ENCODE measurements around the gene CNNM4.
"Not testable (repeated sequence)": the region's sequence is repeated elsewhere in the genome, so short reads cannot be mapped to it uniquely, and the experiment has no call there.

Gene CNNM4

GRCh38 chr2:96792772-96793749 is 32.4 kb downstream of the CNNM4 start:
- no peak for DNase-seq (ENCODE audit: low read depth)

- DNase-seq (ENCODE audit: low read depth): no peak
Observed at GRCh38 chr2:96795076-96795475, 34.4 kb downstream of the CNNM4 start.

DNA sequence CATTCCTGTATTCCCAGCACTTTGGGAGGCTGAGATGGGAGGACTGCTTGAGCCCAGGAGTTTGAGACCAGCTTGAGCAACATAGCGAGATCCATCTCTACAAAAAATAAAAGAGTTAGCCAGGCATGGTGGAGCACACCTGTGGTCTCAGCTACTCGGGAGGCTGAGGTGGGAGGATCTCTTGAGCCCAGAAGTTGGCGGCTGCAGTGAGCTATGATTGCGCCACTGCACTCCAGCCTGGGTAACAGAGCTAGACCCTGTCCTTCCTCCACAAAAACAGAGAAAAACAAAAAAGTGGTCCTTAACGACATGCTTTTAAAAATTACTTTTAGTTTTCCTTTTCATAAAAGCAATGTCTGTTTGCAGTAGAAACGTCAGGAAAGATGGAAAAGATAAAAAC is 35.8 kb downstream of the CNNM4 start:
- not testable (repeated sequence) for DNase-seq (ENCODE audit: low read depth)

- no peak for DNase-seq (ENCODE audit: low read depth)
Observed at GRCh38 chr2:96797066-96797625, 36.4 kb downstream of the CNNM4 start.

DNA sequence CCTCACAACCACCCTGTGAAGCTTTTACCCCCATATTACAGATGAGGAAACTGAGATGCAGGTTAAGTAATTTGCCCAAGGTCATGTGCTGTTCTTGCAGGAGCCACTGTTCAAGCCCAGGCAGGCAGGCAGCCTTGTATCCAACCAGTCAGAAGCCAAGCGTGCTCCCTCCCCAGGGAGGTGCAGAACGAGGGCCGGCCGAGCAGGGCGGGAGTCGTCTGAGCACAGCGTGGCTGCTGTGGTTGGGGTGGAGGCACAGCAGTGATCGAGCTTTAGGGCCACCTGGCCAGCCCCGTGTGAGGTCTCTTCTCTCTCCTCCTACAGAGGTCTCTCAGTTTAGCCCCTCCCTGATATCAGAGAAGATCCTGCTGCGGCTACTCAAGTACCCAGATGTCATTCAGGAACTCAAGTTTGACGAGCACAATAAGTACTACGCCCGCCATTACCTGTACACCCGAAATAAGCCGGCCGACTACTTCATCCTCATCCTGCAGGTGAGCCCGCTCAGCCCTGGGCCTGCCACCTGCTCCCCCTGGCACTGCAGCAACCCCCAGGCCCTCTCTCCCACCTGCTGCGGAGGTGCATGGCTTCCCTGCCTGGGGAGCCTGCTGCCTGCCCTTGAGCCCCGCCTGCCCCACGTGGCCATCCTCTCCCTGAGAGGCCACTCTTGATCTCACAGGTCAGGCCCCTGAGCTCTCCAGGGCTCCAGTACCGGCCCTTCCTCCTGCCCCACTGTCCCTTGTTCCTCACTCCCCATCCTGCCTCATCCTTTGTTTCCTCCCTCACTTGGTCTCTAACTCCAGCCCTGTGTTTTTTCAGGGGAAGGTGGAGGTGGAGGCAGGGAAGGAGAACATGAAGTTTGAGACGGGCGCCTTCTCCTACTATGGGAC is 38.3 kb downstream of the CNNM4 start:
- DNase-seq (ENCODE audit: low read depth): no peak

DNA sequence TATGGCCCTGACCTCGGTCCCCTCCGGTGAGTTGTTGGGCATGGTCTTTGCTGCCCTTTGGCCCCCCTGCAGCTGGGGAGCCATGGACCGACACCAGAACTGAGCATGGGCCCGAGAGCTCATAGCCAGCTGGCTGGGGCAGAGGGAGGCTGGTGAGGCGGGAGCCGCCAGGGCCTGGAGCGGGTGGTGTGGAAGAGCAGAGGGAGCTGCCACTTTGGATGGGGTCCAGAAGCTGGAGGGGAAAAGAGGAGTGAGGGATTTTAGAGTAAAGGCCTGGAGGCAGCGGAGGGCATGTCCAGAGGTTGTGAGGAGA is 38.9 kb downstream of the CNNM4 start:
- DNase-seq (ENCODE audit: low read depth): no peak

GRCh38 chr2:96800061-96801004 is 39.6 kb downstream of the CNNM4 start:
- DNase-seq (ENCODE audit: low read depth): no peak

- DNase-seq (ENCODE audit: low read depth): peak; percentile 57
Observed at GRCh38 chr2:96801005-96801785, 40.5 kb downstream of the CNNM4 start.

- DNase-seq (ENCODE audit: low read depth): peak; percentile 26
Observed at GRCh38 chr2:96801786-96802595, 41.3 kb downstream of the CNNM4 start.

GRCh38 chr2:96802721-96803120 is 42.0 kb downstream of the CNNM4 start:
- DNase-seq (ENCODE audit: low read depth): no peak

DNA sequence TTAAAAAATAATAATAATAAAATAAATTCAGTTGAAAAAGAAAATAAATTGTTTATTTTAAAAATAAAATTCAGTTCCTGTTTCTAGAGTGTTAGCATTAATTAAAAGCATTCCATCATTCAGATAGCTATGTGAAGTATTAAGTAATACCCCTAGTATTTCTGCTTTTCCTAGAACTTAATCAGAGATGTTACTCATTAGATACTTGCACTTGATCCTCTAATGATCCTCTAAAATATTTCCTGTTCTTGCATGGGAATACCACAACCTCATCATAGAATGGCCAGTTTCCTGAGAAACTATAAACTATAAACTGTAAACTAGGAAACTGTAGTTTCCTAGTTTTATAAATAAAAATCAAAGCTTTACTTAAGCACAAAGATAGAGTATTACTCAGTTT is 44.3 kb downstream of the CNNM4 start:
- DNase-seq (ENCODE audit: low read depth): no peak

- DNase-seq (ENCODE audit: low read depth): not testable (repeated sequence)
Observed at GRCh38 chr2:96805946-96806345, 45.2 kb downstream of the CNNM4 start.

- DNase-seq (ENCODE audit: low read depth): no peak
Observed at GRCh38 chr2:96806468-96807126, 45.9 kb downstream of the CNNM4 start.

GRCh38 chr2:96807127-96807471 is 46.4 kb downstream of the CNNM4 start:
- no peak for DNase-seq (ENCODE audit: low read depth)

DNA sequence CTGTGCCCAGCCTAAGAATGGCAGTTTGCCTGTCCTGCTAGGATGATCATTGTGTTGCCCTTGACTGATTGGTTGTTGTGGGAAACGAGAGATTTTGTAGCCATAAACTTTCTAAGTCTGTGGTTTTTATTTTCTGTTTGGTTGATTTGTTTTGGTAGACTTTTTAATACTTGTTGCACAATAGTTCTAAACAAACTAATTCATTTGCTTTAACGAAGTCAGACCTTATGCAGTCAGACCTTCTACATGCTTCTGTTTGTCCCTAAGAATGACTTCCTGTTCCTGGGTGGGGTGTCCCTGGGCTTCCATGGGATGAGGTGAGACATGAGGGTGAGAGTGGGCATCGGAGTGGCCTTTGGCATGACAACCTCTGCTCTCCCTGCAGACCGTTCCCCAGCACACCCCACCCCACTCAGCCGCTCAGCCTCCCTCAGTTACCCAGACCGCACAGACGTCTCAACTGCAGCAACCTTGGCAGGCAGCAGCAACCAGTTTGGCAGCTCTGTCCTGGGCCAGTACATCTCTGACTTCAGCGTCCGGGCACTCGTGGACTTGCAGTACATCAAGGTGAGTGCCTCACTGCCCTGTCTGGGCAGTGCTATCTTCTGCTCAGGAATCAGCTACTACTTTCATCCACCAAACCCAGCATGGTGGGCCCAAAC is 47.6 kb downstream of the CNNM4 start:
- DNase-seq (ENCODE audit: low read depth): no peak

GRCh38 chr2:96809216-96809882 is 48.6 kb downstream of the CNNM4 start:
- no peak for DNase-seq (ENCODE audit: low read depth)

DNA sequence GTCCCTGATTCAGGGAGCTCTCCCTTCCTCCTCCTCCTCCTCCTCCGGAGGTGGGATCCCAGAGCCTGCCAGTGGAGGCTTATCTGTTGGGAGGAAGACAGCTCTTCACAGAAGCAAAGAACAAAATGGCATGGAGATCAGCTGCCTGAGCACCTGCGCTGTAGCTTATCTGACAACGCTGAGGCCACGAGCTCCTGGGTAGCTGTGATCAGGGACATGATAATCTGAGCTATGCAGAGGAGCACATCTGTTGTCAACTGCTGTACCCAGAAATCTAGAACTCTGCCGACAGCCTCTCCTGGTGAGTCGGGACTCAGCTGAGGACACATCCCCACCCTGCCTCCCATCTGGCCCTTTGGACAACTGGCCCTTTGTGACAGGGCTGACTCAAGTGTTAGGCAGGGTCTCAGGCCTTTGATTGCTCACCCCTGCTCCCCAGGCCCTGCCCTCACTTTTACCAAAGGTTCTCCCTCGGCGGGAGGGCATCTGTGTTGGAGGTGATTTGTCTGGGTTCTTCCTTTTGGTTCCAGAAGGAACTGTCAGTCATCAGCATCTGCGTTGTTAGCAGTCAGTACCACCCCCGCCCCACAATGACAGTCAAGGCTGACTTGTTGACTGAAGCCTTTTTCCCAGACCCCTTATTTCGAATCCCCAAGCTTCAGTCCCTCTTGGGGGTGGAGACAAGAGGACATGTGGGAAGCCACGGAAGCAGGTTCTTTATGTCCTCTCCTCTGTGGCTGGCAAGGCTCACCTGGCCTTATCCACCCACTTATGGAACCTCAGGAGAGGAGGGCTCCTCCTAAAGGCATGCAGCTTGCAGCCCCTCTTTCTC is 49.5 kb downstream of the CNNM4 start:
- no peak for DNase-seq (ENCODE audit: low read depth)

Data from stimulated activated CD4-positive, alpha-beta T cell treated with anti-CD3 and anti-CD28 coated beads, Interleukin-2, amount 100 ng/mL, for 4 hours (primary cell).